Measurements from ENCODE around the gene UQCRQ.
A peak's percentile ranks its signal among the peaks of the same experiment; 100 is the strongest.

Gene UQCRQ

DNA sequence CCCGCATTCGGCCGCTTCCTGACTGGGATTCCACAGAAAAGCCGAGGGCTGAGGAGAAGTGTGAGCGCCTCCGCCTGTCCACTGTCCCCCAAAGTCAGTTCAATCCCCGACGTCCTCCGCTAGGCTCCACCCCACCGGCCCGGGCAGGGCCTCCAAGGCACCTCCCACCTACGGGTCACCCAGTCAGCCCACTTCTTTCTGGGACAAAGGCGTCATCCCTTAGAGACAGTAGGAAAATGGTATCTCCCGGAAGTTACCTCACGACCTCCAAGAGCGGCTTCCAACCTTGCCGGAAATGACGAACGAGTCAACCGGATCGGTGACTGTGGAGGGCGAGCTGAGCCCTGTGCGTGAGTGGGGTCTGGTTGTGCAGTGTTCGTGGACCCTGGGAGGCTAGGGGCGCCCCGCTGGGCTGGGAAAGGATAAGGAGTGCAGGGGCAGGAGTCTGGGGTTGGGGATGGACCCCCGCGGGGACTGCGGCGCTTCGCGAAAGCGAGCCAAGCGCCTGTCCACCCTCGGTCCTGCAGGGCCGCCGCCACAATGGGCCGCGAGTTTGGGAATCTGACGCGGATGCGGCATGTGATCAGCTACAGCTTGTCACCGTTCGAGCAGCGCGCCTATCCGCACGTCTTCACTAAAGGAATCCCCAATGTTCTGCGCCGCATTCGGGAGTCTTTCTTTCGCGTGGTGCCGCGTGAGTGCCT, at the start of gene UQCRQ, which contains the start of gene GDF9:
UQCRQ (plus strand) TSS at position 301 of the 704 bp plus-strand sequence; CDS start at position 541, 240 bp downstream.
GDF9 (minus strand) TSS at position 128 of the 704 bp plus-strand sequence. CDS start 1,936 bp downstream, outside the sequence.
- DNase-seq: peak; percentile 59 to 71 (median 69)

DNA sequence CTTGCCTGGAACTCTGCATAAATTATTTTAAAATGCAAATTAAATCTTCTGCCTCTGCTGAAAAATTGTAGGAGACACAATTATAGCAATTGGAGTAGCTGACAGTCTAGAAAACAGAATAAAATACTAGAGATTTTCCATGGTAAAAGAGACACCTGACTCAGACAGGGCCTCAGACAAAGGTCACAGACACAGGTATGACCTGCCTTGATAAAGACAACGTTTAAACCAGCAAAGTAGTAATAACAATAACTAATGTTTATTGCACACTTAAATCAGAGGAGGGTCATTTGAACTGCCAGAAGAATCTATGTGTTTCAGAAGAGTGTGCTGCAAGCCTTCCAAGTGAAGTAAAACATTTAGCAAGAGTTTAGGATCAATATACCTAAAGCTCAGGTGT, 49.4 kb upstream of the UQCRQ start:
- no peak for DNase-seq

DNA sequence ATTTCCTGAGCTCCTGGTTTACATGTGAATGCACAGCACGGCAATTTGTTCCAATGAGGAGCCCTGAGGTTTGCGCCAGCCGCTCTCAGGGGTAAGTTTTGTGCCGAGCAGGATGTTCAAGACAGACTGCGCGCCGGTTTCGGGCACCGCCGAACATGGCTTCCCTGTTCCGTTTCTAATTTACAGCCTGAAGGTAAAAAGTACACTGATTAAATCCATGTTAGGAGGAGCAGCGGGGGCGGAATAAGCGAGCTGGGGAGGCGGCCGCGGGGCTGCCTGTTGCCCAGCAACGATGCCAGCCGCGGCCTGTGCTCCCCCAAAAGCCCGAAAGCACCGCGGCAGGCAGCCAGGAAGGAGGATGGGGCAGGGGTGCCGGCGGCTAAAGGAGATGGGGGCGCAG, 47.0 kb upstream of the UQCRQ start:
- no peak for DNase-seq

DNA sequence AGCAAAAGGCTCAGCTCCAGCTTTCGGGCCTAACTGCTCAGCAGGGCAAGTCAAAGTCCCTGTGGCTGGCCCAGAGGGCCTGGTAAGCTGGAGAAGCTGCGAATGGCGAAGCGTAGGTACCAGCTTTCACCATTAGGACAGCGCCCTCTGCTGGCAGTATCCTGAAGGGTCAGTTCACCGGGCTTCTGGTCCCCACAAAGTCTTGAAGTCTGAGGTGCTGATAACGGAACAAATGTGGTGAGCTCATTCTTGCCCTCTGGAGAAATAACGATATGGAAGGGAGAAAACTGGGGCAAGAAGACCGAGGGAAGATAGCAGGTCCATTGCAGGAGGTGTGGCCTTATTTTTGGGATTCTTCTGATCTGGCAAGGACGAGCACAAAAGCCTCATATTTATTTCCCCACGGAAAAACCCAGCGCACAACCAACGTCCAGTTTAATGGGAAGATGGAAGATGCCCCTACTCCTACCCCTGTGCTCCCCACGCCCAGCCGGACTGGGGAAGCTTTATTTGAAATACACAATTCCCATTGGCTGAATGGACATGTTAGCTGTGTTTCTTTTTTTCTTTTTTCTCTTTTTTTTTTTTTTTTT, 46.2 kb upstream of the UQCRQ start:
- DNase-seq: peak; percentile 56 to 84 (median 83)

DNA sequence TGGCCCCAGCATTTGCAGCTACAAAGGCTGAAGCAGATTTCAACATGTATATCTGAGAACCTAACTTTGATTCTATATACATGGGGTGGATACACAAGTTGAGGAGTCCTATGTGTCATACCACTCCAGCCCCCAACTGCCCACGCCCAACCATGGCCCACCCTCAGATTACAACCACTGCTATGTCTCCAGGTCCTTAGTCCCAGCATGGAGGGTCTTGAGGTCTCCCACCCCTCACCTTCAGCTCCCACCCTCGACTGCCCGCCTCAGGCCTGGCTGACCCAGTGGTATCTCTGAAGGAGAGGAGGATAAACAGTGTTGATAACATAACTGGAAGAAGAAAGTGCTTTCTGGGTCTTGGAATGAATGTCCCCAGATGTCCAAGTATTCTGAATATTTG, 45.1 kb upstream of the UQCRQ start:
- no peak for DNase-seq

DNA sequence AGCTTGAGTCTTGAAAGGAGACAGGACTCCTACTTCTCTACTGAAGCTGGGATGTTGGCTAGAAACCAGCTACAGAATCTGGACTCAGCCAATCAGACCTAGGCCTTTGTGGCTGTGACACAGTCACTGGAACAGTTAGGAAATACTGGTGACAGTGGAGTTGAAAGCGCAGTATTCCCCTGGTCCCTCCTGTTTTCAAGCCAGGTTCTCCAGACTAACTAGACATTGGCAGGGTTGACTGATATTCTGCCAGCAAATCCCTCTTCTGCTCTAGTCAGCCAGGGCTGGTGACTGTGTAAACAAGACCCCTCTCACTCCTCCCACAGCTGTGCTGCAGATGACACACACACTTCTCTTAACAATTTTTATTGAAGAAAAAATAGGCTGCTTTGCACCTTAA, 44.7 kb upstream of the UQCRQ start:
- no peak for DNase-seq

DNA sequence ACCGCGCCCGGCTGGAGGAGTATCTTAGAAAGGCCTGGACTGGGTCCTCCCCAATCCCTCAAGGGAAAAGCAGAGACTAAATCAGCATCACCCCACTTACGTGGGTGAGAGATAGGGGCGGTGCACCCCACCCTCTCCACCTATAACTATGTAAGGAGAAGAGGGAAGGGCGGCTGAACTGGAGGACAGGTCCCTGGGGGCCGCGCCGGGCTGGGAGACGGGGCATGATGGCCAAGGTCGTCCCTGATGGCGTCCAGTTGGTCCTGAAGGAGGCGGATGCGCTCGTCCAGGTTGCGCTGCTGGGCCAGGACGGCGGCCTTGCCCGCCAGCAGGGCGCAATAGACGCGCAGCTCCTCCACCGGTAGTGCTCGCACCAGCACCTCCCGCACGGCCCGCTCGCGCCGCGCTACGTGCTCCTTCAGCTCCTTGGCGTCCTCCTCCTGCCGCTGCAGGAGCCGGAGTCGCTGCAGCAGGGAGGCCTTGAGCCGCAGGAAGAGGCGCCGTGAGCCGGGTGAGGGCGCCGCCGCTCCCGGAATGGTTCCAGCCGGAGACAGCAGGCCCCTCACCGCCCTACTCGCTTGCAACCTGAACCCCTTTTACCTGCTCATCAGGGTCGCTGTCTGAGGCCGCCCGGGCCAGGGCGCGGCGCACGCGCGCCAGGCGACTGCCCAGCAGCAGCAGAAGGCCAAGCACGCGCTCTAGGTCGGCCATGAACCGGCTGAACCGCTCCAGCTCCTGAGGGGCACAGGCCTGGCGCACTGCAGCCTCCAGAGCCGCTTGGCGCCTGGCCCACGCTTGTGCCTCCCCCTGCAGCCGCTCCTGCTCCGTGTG, 43.6 kb upstream of the UQCRQ start:
- no peak for DNase-seq

DNA sequence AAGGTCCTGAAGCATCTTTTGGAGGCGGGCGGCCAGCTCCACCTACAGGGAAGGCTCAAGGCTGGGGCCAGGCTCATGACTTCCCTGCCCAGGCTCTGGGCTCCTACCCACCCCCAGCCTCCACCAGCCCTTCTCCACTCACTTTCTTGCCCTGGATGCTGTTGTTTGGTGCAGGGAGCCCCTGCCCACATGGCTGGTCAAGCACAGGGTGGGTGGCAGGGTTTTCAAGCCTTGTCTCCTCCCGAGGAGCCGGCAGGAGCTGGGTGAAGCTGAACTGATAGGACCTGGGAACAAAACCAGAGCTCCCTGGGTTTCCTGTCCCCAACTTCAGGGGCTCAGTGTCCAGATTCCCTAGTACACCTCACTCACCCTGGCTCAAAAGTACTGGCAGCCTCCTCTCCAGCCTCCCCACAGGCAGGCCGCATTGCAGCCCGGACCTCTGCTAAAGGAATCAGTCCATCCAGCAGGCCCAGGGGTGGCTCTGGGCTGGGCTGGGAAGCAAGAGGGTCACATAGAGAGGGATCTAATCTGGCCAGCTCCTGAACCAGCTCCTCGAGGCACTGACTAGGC, 42.9 kb upstream of the UQCRQ start:
- DNase-seq: no peak

DNA sequence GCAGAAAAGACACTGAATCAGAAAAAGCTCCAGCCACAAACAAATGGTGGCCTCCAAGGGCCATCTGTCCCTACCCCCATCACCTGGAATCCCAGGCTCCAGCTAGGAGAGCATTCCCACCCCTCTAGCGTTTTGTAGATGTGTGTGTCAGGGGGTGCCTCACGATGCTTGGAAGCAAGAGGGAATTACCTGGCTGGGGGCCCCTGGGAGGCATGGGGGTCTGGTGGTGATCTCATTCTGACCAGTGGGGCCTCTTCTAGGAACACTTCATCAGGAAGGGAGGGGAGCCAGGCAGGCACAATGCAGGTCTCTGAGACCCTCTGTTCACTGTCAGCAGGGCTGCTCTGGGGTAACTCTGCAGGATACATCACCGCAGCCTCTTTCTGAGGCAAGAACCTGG, 42.0 kb upstream of the UQCRQ start:
- no peak for DNase-seq

DNA sequence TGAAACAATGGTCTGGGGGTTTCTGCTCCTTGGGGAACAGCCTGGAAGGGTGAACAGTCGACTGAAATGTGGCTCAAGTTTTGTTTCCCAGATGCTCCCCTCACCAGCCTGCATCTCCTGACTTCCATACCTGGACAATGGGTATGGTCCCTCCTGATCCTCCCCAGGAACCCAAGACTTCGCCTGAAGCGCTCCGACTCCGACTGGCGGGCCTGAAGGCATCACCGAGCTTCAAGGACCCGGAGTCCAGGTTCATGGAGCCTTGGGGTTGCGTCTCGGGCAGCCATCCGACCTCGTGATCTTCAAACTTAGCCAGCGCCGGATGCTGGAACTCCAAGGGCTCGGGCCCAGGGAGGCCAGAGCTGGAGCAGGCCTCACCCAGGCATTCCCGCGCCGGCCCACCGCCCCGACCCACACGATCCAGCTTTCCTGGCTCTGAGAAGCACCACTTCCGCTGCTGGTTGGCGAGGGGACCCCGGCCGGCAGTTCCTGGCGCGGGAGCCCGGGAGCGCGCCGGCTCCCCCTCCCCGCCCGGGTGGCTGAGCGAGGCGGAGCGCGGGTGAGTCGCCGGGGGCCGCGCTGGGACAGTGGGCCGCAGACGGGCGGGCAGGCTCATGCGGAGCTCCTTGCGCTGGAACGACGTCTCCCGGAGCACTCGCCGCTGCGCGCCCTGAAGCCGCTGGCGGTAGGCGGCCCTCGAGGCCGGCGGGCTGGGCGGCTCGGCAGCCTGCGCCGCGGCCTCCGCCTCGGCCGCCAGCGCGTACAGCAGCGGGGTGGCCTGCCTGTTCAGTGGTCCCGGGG, 41.2 kb upstream of the UQCRQ start:
- no peak for DNase-seq

DNA sequence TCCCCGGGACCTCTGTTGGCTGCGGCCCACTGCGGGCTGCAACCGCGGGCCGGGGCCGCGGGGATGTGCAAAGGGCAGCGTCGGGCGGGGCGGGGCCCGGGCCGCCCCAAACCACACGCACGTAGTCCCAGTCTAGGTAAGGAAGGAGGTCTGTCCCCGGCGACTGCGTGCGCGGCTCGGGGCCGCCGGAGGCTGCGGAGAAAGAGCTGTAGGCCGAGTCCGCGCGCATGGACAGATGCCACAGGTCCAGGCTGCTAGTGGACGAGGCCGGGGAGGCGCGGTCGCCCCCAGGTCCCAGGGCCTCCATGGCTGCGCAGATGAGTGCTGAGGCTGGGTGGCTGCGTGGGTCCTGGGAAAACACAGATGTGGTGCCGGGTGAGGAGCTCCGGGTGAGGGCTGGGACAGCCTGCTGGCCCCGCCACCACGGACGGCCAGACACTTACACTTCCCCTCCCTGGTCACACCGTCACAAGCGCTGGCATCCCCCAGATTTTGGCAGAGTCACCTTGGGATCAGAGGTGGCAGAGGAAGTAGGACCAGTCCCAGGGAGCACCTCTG, 40.5 kb upstream of the UQCRQ start:
- DNase-seq: no peak

DNA sequence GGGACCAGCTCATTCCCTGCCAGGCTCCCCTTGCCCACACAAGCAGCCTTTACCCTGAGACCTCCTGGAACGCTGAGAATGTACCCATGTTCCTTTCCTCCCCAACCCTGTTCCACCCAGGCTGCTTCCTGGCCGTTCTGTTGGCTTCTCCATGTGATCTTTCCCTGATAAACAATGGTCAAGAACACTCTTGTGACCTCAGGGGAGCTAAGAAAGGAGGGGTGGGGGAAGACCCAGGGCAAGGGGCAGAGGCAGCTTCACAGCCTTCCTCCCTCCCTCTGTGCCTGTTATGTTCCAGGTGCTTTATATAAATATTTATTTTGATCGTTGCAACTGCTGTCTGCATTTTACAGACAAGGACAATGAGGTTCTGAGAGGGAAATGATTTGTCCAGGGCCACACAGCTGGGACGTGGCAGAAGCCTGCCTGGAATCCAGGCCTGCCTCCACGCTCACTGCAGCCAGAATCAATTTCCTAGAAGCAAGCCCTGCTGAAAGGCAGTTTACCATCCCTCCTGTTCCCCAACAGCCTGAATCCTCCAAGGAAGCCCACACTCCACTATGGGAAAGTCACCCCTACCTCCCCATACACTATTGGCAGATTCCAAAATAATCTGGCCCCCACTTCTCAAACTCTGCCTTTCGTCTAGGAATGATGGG, 39.9 kb upstream of the UQCRQ start:
- no peak for DNase-seq

DNA sequence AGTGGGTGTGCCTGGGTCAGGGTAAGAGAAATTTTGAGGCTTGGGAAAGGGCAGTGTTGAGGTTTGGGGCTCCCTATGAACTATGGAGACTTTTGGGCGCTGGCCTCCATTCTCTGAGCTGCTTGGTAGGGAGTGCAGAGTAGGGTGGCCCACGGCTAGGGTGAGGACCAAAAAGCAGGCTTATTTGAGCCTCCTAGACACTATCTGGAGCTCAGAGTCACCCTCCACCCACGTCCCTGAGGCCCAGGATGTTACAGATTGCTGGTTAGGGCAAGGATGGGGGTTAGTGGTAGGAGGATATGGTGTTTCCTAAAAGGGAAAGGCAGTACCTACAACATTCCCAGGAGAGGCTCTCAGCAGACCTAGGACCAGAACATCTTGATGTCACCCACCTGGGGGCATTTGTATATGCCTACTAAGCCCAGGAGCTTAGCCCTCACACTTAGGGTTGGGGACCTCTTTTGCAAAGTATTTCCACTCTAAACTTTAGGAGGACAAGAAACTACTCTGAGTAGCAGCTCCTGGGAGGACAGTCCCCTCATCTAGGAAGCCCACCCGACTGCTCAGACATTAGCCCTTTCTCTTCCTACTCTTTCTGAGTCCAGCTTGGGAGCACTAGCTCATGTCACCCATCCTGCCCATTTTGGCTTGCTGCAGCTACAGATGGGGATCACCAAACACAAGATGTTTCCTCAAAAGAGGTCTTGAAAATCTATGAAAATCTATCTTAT, 38.3 kb upstream of the UQCRQ start:
- no peak for DNase-seq

DNA sequence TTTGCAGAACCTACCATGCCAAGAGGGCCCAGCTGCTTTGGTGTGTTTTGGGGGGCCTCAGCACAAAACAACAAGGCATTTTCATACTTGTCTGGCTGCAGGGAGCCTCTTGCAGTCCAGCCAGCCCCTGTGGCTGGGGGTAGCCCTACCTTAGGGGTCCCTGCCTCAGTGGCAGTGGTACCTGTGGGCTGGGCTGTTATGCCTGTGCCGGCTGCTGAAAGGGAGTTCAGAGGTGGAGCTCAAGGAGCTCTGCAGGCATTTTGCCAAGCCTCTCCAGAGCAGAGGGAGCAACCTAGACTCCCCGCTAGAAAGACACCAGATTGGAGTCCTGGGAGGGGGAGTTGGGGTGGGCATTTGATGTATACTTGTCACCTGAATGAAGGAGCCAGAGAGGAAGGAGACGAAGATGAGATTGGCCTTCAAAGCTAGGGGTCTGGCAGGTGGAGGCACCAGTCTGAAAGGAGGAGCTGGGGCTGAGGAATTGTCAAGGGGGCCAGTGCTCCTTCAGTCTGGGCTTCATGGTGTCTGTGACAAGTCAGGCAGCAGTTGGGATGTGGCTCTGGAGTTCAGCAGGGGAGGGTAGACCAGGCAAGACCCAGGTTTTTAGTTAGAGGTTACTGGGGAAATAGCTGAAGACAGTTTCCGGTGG, 37.5 kb upstream of the UQCRQ start:
- DNase-seq: no peak

DNA sequence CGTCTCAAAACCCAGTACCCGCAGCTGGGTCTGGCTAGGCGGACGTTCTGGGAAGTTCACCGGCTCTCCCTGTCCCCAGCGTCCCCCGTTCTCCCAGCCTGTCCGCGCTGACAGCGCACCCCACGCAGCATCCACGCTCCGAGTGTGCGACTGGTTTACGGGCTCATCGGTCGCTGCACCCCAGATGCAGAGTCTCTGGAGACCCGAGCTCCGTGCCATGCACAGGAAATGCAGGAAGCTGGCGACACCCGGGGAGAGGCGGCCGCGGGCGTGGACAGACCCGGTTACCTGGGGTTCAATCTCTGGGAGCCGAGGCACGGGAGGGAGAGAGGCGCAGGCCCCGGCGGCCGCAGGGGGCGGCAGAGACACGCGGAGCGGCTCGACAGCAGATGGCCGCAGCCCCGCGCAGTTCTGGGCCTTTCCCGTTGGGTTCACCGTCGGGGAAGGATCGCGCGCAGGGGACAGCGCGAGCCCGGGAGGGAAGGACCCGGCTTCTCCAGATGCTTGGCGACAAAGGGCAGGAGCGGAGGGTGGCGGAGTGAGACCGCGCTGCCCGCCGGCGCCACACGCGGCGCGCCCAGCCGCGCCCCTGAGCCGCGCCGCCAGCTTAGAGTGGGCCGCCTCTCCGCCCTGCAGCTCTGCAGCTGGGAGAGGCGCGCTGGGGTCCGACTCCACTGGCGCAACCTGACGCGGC, 36.6 kb upstream of the UQCRQ start:
- DNase-seq: peak; percentile 24 to 61 (median 32)

DNA sequence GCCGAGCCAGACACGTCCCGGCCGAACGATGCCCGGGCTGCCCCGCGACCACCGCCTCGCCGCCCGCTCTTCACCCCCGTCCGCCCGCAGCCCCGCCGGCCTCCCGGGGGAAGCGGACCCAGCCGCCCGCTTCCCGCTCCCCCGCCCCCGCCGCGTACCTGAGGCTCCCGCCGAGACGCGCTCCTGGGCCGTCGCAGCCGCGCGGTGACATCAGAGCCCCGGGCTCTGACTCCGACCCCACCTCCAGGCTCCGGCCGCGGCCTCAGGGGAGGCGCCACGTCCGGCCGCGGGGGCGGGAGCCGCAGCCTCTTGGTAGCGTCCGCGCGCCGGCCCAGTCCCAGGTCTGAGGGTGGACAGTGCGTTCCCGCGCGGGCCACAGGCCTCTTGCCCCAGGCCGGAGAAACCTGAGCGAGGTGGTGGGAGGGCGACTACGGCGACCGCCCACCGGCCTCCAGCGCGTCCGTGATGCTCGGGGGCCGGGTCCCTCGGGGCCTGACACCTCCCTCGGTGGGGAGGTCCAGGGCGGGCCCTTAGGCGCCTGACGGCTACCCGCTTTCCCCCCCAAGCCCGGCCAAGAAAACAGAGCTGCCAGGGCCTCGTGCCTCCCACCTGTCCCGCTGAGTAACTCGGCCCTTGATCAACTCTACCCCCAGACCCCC, 35.9 kb upstream of the UQCRQ start, which contains the start of gene SHROOM1:
SHROOM1 (minus strand) TSS at position 212 of the 659 bp plus-strand sequence. CDS start 4,507 bp downstream, outside the sequence.
- no peak for DNase-seq

DNA sequence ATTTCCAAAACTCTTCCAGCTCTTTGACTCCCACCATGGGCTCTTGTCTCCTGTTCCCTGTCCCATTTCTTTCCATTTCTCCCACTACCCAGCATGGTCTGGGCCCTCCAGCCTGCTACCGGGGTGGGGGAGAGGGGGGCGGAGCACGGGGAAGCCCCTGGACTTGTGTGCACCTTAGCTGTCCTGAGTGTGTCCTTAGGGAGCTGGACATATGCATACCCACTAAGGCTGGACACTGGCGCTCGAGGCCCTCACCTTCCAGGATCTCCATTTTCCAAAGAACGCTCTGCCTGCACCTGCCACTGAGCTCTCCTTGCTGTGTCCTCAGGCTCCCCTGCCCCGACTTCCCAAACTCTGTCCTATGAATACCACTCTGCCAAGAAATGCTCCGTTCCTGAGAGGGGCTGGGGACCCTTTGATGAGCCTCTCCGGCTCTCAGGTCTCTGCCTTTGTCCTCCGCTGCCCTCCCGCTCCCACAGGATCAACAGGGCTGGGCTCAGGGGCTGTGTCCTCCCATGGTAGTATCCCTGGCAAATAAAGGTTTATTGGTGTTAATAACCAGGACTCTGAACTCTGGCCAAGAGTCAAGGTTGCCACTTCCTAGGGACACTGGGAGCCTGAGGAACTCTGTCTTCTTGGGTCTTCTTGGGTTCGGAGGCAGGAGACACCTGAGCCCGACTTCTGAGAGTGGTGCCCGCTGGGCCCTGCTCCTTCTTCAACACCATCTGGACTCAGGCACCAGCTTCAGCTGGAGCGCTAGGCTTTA, 35.2 kb upstream of the UQCRQ start:
- no peak for DNase-seq

DNA sequence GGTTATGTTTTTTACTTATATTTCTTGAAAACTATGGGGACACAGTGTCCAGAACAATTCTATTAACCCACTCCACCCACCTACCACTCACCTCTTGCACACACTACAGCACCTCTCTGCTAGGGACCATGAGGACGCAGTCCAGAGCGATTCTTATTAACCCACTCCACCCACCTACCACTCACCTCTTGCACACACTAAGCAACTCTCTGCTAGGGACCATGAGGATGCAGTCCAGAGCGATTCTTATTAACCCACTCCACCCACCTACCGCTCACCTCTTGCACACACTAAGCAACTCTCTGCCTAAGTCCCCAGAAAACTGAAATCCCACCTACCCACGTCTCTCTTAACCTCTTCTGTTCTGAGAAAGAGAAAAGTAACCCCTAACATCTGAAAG, 33.8 kb upstream of the UQCRQ start:
- DNase-seq: no peak

Measured in activated naive CD4-positive, alpha-beta T cell (primary cell).